ENCODE measurements around the gene HAPLN2.

Gene HAPLN2

DNA sequence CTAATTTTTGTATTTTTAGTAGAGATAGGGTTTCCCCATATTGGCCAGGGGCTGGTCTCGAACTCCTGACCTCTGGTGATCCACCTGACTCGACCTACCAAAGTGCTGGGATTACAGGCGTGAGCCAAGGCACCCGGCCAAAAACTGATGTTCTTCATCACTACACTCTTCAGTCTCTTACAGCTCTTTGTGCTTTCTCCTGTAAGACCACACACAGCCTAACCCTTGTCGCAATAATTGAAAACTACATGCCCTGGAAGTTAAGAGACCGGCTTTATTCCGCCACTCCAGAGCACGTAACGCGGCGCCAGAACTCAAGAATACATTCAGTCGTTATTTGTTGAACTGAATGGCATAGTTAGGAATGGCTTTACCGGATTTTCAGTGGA, 18.5 kb upstream of the HAPLN2 start:
- no peaks in the 10 kb centered on the region for H3K9me3 ChIP-seq (ENCODE audit: control insufficient read depth, insufficient read depth, low read depth, low read length)
- H3K4me1 ChIP-seq (ENCODE audit: control insufficient read depth, insufficient read depth, low read length) = no peaks in the 10 kb centered on the region
- TF ChIP-seq ZBTB7A (tag by site-specific recombination; IDR thresholded peaks at IDR 0.05; ENCODE audit: low read depth) = no peak
- POLR2A ChIA-PET = interaction anchor here (1.4 to 2.2 kb wide), 2 partner anchors 10 to 143 kb away, joined by 6 to 11 read pairs; partner anchors contain the start of gene NAXE
- H3K4me3 ChIP-seq (ENCODE audit: low read depth, low read length) = peak overlapping the region; percentile 65
- peak overlapping the region; percentile 27; the same call in 1 of the 2 replicates for H3K27ac ChIP-seq (ENCODE audit: extremely low read depth, low read depth, low read length)
- CTCF ChIA-PET = interaction anchor here (1.0 to 3.3 kb wide), 4 partner anchors 8 to 17 kb away, joined by 3 to 15 read pairs (median 10); partner anchors contain the start of gene NAXE
- peaks cover 0 to 40% of the 10 kb centered on the region in 2 experiments; a peak in 1 of 3 replicates for H3K36me3 ChIP-seq (ENCODE audit: control insufficient read depth in 2 of 2, insufficient read depth in 1 of 2, low read length in 2 of 2)

DNA sequence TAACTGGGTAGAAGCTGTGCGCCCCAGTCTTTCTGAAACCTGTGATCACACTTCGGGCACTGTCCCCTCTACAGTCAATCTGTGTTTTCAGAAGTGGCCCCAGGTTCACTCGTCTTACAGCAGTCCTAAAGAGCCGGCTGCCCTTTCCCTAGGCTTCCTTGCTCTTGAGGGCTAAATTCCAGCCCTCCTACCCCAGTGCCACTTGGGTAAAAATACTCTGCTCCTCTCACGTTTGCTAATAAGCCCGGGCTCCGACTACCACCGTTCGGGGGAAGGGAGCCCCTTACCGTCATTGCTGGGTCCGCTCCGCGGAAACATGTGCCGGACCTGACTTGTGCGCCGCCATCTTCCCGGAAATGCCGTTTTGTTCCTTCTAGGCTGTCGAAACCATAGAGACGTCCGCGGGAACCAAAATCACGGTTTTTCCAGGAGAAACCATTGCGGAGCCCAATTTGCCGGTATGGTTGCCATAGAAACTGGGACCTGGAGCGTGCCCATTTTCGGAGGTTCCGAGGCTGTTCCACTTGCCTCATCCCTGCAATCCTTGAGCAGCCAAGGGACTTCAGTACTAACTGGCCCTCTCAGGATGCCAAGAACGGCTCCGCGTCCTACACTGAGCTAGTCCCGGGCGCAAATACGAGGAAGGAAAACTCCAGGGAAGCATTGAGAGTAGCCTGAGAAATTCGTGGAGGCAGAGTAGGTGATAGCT, 17.9 kb upstream of the HAPLN2 start, which contains the start of gene GPATCH4:
Gene GPATCH4 (minus strand): TSS at position 358 of the 709 bp plus-strand sequence.
- CTCF ChIA-PET = interaction anchor here (0.6 to 3.3 kb wide), 14 partner anchors 7 to 347 kb away, joined by 3 to 15 read pairs (median 5); no protein-coding TSS in a partner anchor
- POLR2A ChIA-PET = interaction anchor here (0.6 to 2.5 kb wide), 6 partner anchors 9 to 144 kb away, joined by 3 to 17 read pairs (median 5); partner anchors contain the start of genes MEF2D and NAXE
- no peaks in the 10 kb centered on the region for H3K4me1 ChIP-seq (ENCODE audit: control insufficient read depth, insufficient read depth, low read length)
- peaks cover 0 to 34% of the 10 kb centered on the region in 2 experiments; a peak in 1 of 3 replicates for H3K36me3 ChIP-seq (ENCODE audit: control insufficient read depth in 2 of 2, insufficient read depth in 1 of 2, low read length in 2 of 2)
- H3K4me3 ChIP-seq (ENCODE audit: low read depth, low read length) = peak within 1 kb of the TSS; percentile 65
- no peaks in the 10 kb centered on the region for H3K9me3 ChIP-seq (ENCODE audit: control insufficient read depth, insufficient read depth, low read depth, low read length)
- peak within 1 kb of the TSS; percentile 35 for H3K27ac ChIP-seq (ENCODE audit: extremely low read depth, low read depth, low read length)
- TF ChIP-seq, protein P1, sequence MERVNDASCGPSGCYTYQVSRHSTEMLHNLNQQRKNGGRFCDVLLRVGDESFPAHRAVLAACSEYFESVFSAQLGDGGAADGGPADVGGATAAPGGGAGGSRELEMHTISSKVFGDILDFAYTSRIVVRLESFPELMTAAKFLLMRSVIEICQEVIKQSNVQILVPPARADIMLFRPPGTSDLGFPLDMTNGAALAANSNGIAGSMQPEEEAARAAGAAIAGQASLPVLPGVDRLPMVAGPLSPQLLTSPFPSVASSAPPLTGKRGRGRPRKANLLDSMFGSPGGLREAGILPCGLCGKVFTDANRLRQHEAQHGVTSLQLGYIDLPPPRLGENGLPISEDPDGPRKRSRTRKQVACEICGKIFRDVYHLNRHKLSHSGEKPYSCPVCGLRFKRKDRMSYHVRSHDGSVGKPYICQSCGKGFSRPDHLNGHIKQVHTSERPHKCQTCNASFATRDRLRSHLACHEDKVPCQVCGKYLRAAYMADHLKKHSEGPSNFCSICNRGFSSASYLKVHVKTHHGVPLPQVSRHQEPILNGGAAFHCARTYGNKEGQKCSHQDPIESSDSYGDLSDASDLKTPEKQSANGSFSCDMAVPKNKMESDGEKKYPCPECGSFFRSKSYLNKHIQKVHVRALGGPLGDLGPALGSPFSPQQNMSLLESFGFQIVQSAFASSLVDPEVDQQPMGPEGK (tag by site-specific recombination; IDR thresholded peaks at IDR 0.05) = no peak
- TF ChIP-seq, protein P2, sequence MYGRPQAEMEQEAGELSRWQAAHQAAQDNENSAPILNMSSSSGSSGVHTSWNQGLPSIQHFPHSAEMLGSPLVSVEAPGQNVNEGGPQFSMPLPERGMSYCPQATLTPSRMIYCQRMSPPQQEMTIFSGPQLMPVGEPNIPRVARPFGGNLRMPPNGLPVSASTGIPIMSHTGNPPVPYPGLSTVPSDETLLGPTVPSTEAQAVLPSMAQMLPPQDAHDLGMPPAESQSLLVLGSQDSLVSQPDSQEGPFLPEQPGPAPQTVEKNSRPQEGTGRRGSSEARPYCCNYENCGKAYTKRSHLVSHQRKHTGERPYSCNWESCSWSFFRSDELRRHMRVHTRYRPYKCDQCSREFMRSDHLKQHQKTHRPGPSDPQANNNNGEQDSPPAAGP (tag by site-specific recombination; IDR thresholded peaks at IDR 0.05) = 0 out of 2 replicates have a peak, but pooled peaks have one; percentile 52
- no peak for TF ChIP-seq ZNF658 (tag by site-specific recombination; IDR thresholded peaks at IDR 0.05)
- no peak for TF ChIP-seq ZNF16 (tag by site-specific recombination; IDR thresholded peaks at IDR 0.05; ENCODE audit: low read depth)
- no peak for TF ChIP-seq ZNF404 (tag by site-specific recombination; IDR thresholded peaks at IDR 0.05)
- no peak for TF ChIP-seq REPIN1 (tag by site-specific recombination; IDR thresholded peaks at IDR 0.05; ENCODE audit: low read depth)
- TF ChIP-seq, protein P3, sequence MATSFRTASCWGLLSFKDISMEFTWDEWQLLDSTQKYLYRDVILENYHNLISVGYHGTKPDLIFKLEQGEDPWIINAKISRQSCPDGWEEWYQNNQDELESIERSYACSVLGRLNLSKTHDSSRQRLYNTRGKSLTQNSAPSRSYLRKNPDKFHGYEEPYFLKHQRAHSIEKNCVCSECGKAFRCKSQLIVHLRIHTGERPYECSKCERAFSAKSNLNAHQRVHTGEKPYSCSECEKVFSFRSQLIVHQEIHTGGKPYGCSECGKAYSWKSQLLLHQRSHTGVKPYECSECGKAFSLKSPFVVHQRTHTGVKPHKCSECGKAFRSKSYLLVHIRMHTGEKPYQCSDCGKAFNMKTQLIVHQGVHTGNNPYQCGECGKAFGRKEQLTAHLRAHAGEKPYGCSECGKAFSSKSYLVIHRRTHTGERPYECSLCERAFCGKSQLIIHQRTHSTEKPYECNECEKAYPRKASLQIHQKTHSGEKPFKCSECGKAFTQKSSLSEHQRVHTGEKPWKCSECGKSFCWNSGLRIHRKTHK (tag by site-specific recombination; IDR thresholded peaks at IDR 0.05) = no peak
- TF ChIP-seq ZNF350 (tag by site-specific recombination; IDR thresholded peaks at IDR 0.05) = no peak
- TF ChIP-seq ZNF37A (tag by site-specific recombination; IDR thresholded peaks at IDR 0.05) = no peak
- TF ChIP-seq ZBTB7A (tag by site-specific recombination; IDR thresholded peaks at IDR 0.05; ENCODE audit: low read depth) = no peak
- TF ChIP-seq WT1 (tag by site-specific recombination; IDR thresholded peaks at IDR 0.05) = no peak
- TF ChIP-seq, protein P4, sequence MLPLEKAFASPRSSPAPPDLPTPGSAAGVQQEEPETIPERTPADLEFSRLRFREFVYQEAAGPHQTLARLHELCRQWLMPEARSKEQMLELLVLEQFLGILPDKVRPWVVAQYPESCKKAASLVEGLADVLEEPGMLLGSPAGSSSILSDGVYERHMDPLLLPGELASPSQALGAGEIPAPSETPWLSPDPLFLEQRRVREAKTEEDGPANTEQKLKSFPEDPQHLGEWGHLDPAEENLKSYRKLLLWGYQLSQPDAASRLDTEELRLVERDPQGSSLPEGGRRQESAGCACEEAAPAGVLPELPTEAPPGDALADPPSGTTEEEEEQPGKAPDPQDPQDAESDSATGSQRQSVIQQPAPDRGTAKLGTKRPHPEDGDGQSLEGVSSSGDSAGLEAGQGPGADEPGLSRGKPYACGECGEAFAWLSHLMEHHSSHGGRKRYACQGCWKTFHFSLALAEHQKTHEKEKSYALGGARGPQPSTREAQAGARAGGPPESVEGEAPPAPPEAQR (tag by site-specific recombination; IDR thresholded peaks at IDR 0.05) = no peak
- no peak for TF ChIP-seq GLI2 (tag by site-specific recombination; IDR thresholded peaks at IDR 0.05; ENCODE audit: borderline replicate concordance, low read depth)
- no peak; the same call in 1 of the 2 replicates for TF ChIP-seq ZFP69B (tag by site-specific recombination; IDR thresholded peaks at IDR 0.05)
- TF ChIP-seq ZNF132 (tag by site-specific recombination; IDR thresholded peaks at IDR 0.05; ENCODE audit: borderline replicate concordance) = no peak
- TF ChIP-seq SP2 (tag by site-specific recombination; IDR thresholded peaks at IDR 0.05) = peak; percentile 49
- no peak for TF ChIP-seq ZNF626 (tag by site-specific recombination; IDR thresholded peaks at IDR 0.05)
- TF ChIP-seq, protein P5, sequence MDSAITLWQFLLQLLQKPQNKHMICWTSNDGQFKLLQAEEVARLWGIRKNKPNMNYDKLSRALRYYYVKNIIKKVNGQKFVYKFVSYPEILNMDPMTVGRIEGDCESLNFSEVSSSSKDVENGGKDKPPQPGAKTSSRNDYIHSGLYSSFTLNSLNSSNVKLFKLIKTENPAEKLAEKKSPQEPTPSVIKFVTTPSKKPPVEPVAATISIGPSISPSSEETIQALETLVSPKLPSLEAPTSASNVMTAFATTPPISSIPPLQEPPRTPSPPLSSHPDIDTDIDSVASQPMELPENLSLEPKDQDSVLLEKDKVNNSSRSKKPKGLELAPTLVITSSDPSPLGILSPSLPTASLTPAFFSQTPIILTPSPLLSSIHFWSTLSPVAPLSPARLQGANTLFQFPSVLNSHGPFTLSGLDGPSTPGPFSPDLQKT (IDR thresholded peaks at IDR 0.05; ENCODE audit: borderline replicate concordance, low read depth, low read length) = no peak
- no peak for TF ChIP-seq ZNF221 (tag by site-specific recombination; IDR thresholded peaks at IDR 0.05; ENCODE audit: borderline replicate concordance)
- peak; percentile 79 for TF ChIP-seq ZXDB (tag by site-specific recombination; IDR thresholded peaks at IDR 0.05)
- TF ChIP-seq ZNF660 (tag by site-specific recombination; IDR thresholded peaks at IDR 0.05) = peak; percentile 64; the same call in 1 of the 2 replicates
- no peak for TF ChIP-seq ZFHX2 (tag by site-specific recombination; conservative IDR thresholded peaks at IDR 0.05)
- TF ChIP-seq, protein P6, sequence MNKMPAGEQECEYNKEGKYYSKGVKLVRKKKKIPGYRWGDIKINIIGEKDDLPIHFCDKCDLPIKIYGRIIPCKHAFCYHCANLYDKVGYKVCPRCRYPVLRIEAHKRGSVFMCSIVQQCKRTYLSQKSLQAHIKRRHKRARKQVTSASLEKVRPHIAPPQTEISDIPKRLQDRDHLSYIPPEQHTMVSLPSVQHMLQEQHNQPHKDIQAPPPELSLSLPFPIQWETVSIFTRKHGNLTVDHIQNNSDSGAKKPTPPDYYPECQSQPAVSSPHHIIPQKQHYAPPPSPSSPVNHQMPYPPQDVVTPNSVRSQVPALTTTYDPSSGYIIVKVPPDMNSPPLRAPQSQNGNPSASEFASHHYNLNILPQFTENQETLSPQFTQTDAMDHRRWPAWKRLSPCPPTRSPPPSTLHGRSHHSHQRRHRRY (tag by site-specific recombination; IDR thresholded peaks at IDR 0.05) = no peak
